HEK293 (cell line): ENCODE results near the gene MEOX2.

Source experiments
- CTCF ChIA-PET: fragments of 350-600 bp; formaldehyde crosslinking; extraction: SDS; loops from one replicate; lab custom pipeline; 2021; ENCODE audit warnings: antibody characterized with exemption; lab: Yijun Ruan, JAX
- POLR2A ChIA-PET: fragments of 300-600 bp; formaldehyde crosslinking; extraction: SDS; loops from one replicate; lab custom pipeline; 2020; ENCODE audit warnings: antibody characterized with exemption, inconsistent platforms; lab: Yijun Ruan, JAX
- H3K27ac ChIP-seq: fragments of 200-500 bp; sonication (Bioruptor generic); 2 replicates; pipeline ENCODE4 v1.5.1; 2014; ENCODE audit warnings: low read depth, low read length, control low read depth, inconsistent platforms; ENCODE audit errors: extremely low read depth
- H3K36me3 ChIP-seq, 2 experiments: fragments of 200-500 bp in 1 of 2; sonication (Bioruptor generic) in 1 of 2; 1 replicate in 1 of 2; 2 replicates in 1 of 2; pipeline ENCODE4 v1.5.1; 2014 to 2017; ENCODE audit warnings: inconsistent platforms in 2 of 2, low read length in 2 of 2; ENCODE audit not compliant: control insufficient read depth in 2 of 2, insufficient read depth in 1 of 2
- H3K4me1 ChIP-seq: fragments of 200-500 bp; sonication (Bioruptor generic); 2 replicates; pipeline ENCODE4 v1.5.1; 2014; ENCODE audit warnings: mild to moderate bottlenecking, low read length, inconsistent platforms; ENCODE audit not compliant: control insufficient read depth, insufficient read depth
- H3K4me3 ChIP-seq: 2 replicates; pipeline ENCODE4 v1.5.1; 2011; ENCODE audit warnings: low read depth, mild to moderate bottlenecking, control low read depth, low read length, moderate library complexity
- H3K9me3 ChIP-seq: fragments of 200-500 bp; sonication (Bioruptor generic); 2 replicates; pipeline ENCODE4 v1.5.1; 2014; ENCODE audit warnings: low read depth, low read length, inconsistent platforms; ENCODE audit not compliant: control insufficient read depth, insufficient read depth
- ATF2 ChIP-seq: fragments of 450-650 bp; formaldehyde crosslinking; IDR thresholded peaks from 2 replicates; pipeline ENCODE4 v1.5.1; 2016; ENCODE audit warnings: missing biosample characterization, missing genetic modification characterization, low read depth
- HOXD13 ChIP-seq: sonication (generic); formaldehyde crosslinking; IDR thresholded peaks from 2 replicates; pipeline ENCODE4 v1.8.0; 2022; ENCODE audit warnings: missing genetic modification reagents, borderline replicate concordance
- KLF1 ChIP-seq: fragments of 450-650 bp; formaldehyde crosslinking; IDR thresholded peaks from 2 replicates; pipeline ENCODE4 v1.5.1; 2016; ENCODE audit warnings: missing biosample characterization, missing genetic modification characterization
- PRDM2 ChIP-seq: fragments of 450-650 bp; formaldehyde crosslinking; IDR thresholded peaks from 2 replicates; pipeline ENCODE4 v1.5.1; 2016; ENCODE audit warnings: missing biosample characterization, missing genetic modification characterization, borderline replicate concordance
- PRDM6 ChIP-seq: fragments of 450-650 bp; formaldehyde crosslinking; IDR thresholded peaks from 2 replicates; pipeline ENCODE4 v1.5.1; 2017; ENCODE audit warnings: missing biosample characterization, missing genetic modification characterization
- SCRT2 ChIP-seq: fragments of 450-650 bp; formaldehyde crosslinking; IDR thresholded peaks from 2 replicates; pipeline ENCODE4 v1.5.1; 2016; ENCODE audit warnings: missing biosample characterization, missing genetic modification characterization
- SP2 ChIP-seq: fragments of 450-650 bp; formaldehyde crosslinking; IDR thresholded peaks from 2 replicates; pipeline ENCODE4 v1.5.1; 2016; ENCODE audit warnings: missing biosample characterization, missing genetic modification characterization
- ZBTB17 ChIP-seq: fragments of 450-650 bp; formaldehyde crosslinking; IDR thresholded peaks from 2 replicates; pipeline ENCODE4 v1.5.1; 2016; ENCODE audit warnings: missing biosample characterization, missing genetic modification characterization
- ZBTB8A ChIP-seq: fragments of 450-650 bp; formaldehyde crosslinking; IDR thresholded peaks from 2 replicates; pipeline ENCODE4 v1.5.1; 2016; ENCODE audit warnings: missing biosample characterization, missing genetic modification characterization
- ZFHX2 ChIP-seq: fragments of 450-650 bp; formaldehyde crosslinking; conservative IDR thresholded peaks from 2 replicates; pipeline ENCODE4 v1.5.1; 2016; ENCODE audit warnings: missing biosample characterization, missing genetic modification characterization
- ZNF121 ChIP-seq: fragments of 450-650 bp; formaldehyde crosslinking; IDR thresholded peaks from 2 replicates; pipeline ENCODE4 v1.5.1; 2016; ENCODE audit warnings: missing biosample characterization, missing genetic modification characterization
- ZNF223 ChIP-seq: fragments of 450-650 bp; formaldehyde crosslinking; IDR thresholded peaks from 2 replicates; pipeline ENCODE4 v1.5.1; 2016; ENCODE audit warnings: missing biosample characterization, missing genetic modification characterization
- ZNF26 ChIP-seq: fragments of 450-650 bp; formaldehyde crosslinking; IDR thresholded peaks from 2 replicates; pipeline ENCODE4 v1.5.1; 2016; ENCODE audit warnings: missing biosample characterization, missing genetic modification characterization
- ZNF335 ChIP-seq: fragments of 450-650 bp; formaldehyde crosslinking; conservative IDR thresholded peaks from 2 replicates; pipeline ENCODE4 v1.5.1; 2016; ENCODE audit warnings: missing biosample characterization, missing genetic modification characterization
- ZNF394 ChIP-seq: fragments of 450-650 bp; formaldehyde crosslinking; IDR thresholded peaks from 2 replicates; pipeline ENCODE4 v1.5.1; 2016; ENCODE audit warnings: missing biosample characterization, missing genetic modification characterization, mild to moderate bottlenecking, moderate library complexity, borderline replicate concordance
- ZNF488 ChIP-seq: fragments of 450-650 bp; formaldehyde crosslinking; IDR thresholded peaks from 2 replicates; pipeline ENCODE4 v1.5.1; 2016; ENCODE audit warnings: missing biosample characterization, missing genetic modification characterization
- ZNF654 ChIP-seq: fragments of 450-650 bp; formaldehyde crosslinking; IDR thresholded peaks from 2 replicates; pipeline ENCODE4 v1.5.1; 2016; ENCODE audit warnings: low read depth, missing biosample characterization, missing genetic modification characterization
- ZNF664 ChIP-seq: fragments of 450-650 bp; formaldehyde crosslinking; IDR thresholded peaks from 2 replicates; pipeline ENCODE4 v1.5.1; 2016; ENCODE audit warnings: missing biosample characterization, missing genetic modification characterization
- ZNF830 ChIP-seq: fragments of 450-650 bp; IDR thresholded peaks from 2 replicates; pipeline ENCODE4 v1.5.0; 2018; ENCODE audit warnings: missing biosample characterization, missing genetic modification characterization, low read depth, mild to moderate bottlenecking, moderate library complexity
- ZSCAN23 ChIP-seq: fragments of 450-650 bp; formaldehyde crosslinking; IDR thresholded peaks from 2 replicates; pipeline ENCODE4 v1.5.1; 2016; ENCODE audit warnings: missing biosample characterization, missing genetic modification characterization

MEOX2 gene

GRCh38 chr7:15606561-15606960 is 79.9 kb downstream of the MEOX2 start:
- no peak overlapping the region for H3K27ac ChIP-seq
- H3K4me1 ChIP-seq = no peaks in the 10 kb centered on the region; the same call in 1 of the 2 replicates
- H3K36me3 ChIP-seq = no peaks in the 10 kb centered on the region
- TF ChIP-seq ZNF664 (tag by site-specific recombination) (no peak), ZNF223 (tag by site-specific recombination) (no peak), ZBTB8A (tag by site-specific recombination) (no peak), ZNF488 (tag by site-specific recombination) (no peak), SCRT2 (tag by site-specific recombination) (no peak), HOXD13 (CRISPR knock-in tag) (no peak), ZNF654 (tag by site-specific recombination) (no peak)
- no peaks in the 10 kb centered on the region for H3K9me3 ChIP-seq
- no peak overlapping the region for H3K4me3 ChIP-seq
- POLR2A ChIA-PET = no interaction called here
- CTCF ChIA-PET = no interaction called here

GRCh38 chr7:15604166-15604565 is 82.3 kb downstream of the MEOX2 start:
- CTCF ChIA-PET = interaction anchor here (0.6 kb wide), 1 partner anchor 817 kb away, joined by 5 read pairs; no protein-coding TSS in a partner anchor
- Histone ChIP-seq H3K4me3 (no peak overlapping the region), H3K27ac (no peak overlapping the region), H3K9me3 (no peaks in the 10 kb centered on the region), H3K4me1 (no peaks in the 10 kb centered on the region; the same call in 1 of the 2 replicates), H3K36me3 (no peaks in the 10 kb centered on the region)
- POLR2A ChIA-PET = no interaction called here
- TF ChIP-seq PRDM2 (tag by site-specific recombination) (no peak), ZBTB17 (tag by site-specific recombination) (no peak), PRDM6 (tag by site-specific recombination) (no peak), ZNF26 (no peak), ATF2 (tag by site-specific recombination) (no peak), KLF1 (tag by site-specific recombination) (no peak), ZNF121 (tag by site-specific recombination) (no peak), ZFHX2 (no peak), ZNF394 (tag by site-specific recombination) (no peak), ZNF830 (tag by site-specific recombination) (no peak), SP2 (tag by site-specific recombination) (no peak), ZNF335 (tag by site-specific recombination) (no peak), ZNF488 (tag by site-specific recombination) (no peak), ZSCAN23 (tag by site-specific recombination) (no peak)
